B cell (primary cell): ENCODE data around the gene CDK6. TPM values are rescaled to one million over a fixed set of nuclear protein-coding genes. Genes with fewer than 3 reads are reported as not detected.

Source experiments
- ATAC-seq: fragments of 200-7000 bp; cut with Tn5 transposase; one replicate; pipeline ENCODE4 v1.10.0; 2021; ENCODE audit warnings: low read depth, mild to moderate bottlenecking, moderate number of reproducible peaks, moderate library complexity
- CTCF ChIA-PET: fragments of 350-600 bp; sonication (Branson Sonifier 250); formaldehyde crosslinking; loops from one replicate; lab custom pipeline; 2021; ENCODE audit warnings: antibody characterized with exemption, inconsistent platforms; lab: Charles Lee
- POLR2A ChIA-PET: fragments of 350-600 bp; sonication (Branson Sonifier 250); formaldehyde crosslinking; loops from one replicate; lab custom pipeline; 2021; ENCODE audit warnings: antibody characterized with exemption; lab: Charles Lee
- DNase-seq: peaks from one replicate; pipeline ENCODE4 v3.0.0; 2013
- H2AFZ ChIP-seq: 2 replicates; pipeline ENCODE4 v1.6.1; 2012; ENCODE audit warnings: mild to moderate bottlenecking, low read depth, low read length; ENCODE audit not compliant: insufficient read depth, poor library complexity, severe bottlenecking
- H3K27ac ChIP-seq, 2 donors: 1 replicate in 1 of 2; 2 replicates in 1 of 2; pipeline ENCODE4 v1.5.1; 2012 to 2013; ENCODE audit warnings: low read length in 2 of 2, mild to moderate bottlenecking in 2 of 2, moderate library complexity in 1 of 2
- H3K27me3 ChIP-seq, 4 experiments: fragments of 200-600 bp in 1 of 4; sonication (generic) in 1 of 4; replicated peaks in 1 of 4; 1 replicate in 2 of 4; 2 replicates in 2 of 4; pipeline versions ENCODE4 v1.6.1 to v1.7.0; 2013 to 2016; ENCODE audit warnings: low read length in 3 of 4, mild to moderate bottlenecking in 2 of 4, mixed read lengths in 1 of 4, moderate library complexity in 1 of 4; ENCODE audit not compliant: insufficient read depth in 4 of 4, control insufficient read depth in 3 of 4; ENCODE audit errors: control extremely low read depth in 1 of 4
- H3K36me3 ChIP-seq, 2 experiments: replicated peaks in 1 of 2; 1 replicate in 1 of 2; 2 replicates in 1 of 2; pipeline versions ENCODE4 v1.6.1 to v1.7.1; 2013; ENCODE audit warnings: low read length in 1 of 2; ENCODE audit not compliant: insufficient read depth in 2 of 2, control insufficient read depth in 1 of 2; ENCODE audit errors: control extremely low read depth in 1 of 2, extremely low read depth in 1 of 2
- H3K4me1 ChIP-seq, 2 donors: fragments of 200-600 bp in 1 of 2; sonication (generic) in 1 of 2; 1 replicate in 1 of 2; 2 replicates in 1 of 2; pipeline versions ENCODE4 v1.5.1 to v1.6.1; 2013 to 2017; ENCODE audit warnings: low read length in 2 of 2; ENCODE audit not compliant: control insufficient read depth in 2 of 2, insufficient read depth in 2 of 2
- H3K4me2 ChIP-seq: replicated peaks from 2 replicates; pipeline ENCODE3; 2012; ENCODE audit warnings: mild to moderate bottlenecking, low read depth, low read length; ENCODE audit not compliant: poor library complexity, severe bottlenecking
- H3K4me3 ChIP-seq, 5 experiments: fragments of 200-600 bp in 1 of 5; sonication (generic) in 1 of 5; 1 replicate in 3 of 5; 2 replicates in 2 of 5; pipeline versions ENCODE4 v1.5.1 to v1.7.0; 2011 to 2016; ENCODE audit warnings: low read length in 4 of 5, mild to moderate bottlenecking in 4 of 5, low read depth in 2 of 5, control low read depth in 1 of 5, moderate library complexity in 1 of 5; ENCODE audit not compliant: insufficient read depth in 1 of 5; ENCODE audit errors: control extremely low read depth in 1 of 5, extremely low read depth in 1 of 5
- H3K79me2 ChIP-seq: fragments of 200-600 bp; sonication (generic); one replicate; pipeline ENCODE4 v1.6.0; 2016; ENCODE audit warnings: low read length; ENCODE audit not compliant: control insufficient read depth, insufficient read depth
- H3K9ac ChIP-seq: fragments of 200-600 bp; sonication (generic); 2 replicates; pipeline ENCODE4 v1.6.1; 2017; ENCODE audit warnings: mild to moderate bottlenecking, low read length, moderate library complexity
- H3K9me3 ChIP-seq, 3 donors: one replicate each; pipeline versions ENCODE4 v1.6.1 to v1.7.1; 2013; ENCODE audit warnings: low read length in 2 of 3; ENCODE audit not compliant: control insufficient read depth in 2 of 3, insufficient read depth in 1 of 3; ENCODE audit errors: control extremely low read depth in 1 of 3
- H4K20me1 ChIP-seq: 2 replicates; pipeline ENCODE4 v1.6.0; 2012; ENCODE audit warnings: mild to moderate bottlenecking, low read length; ENCODE audit not compliant: insufficient read depth, control insufficient read depth, poor library complexity, severe bottlenecking
- H3K27ac Mint-ChIP-seq: one replicate; pipeline ENCODE4 v1.8.0; 2021; ENCODE audit warnings: mixed read lengths
- H3K27me3 Mint-ChIP-seq: one replicate; pipeline ENCODE4 v1.8.0; 2021; ENCODE audit warnings: mixed read lengths
- H3K4me1 Mint-ChIP-seq: one replicate; pipeline ENCODE4 v1.8.0; 2021; ENCODE audit warnings: mixed read lengths
- H3K4me3 Mint-ChIP-seq: one replicate; pipeline ENCODE4 v1.8.0; 2021; ENCODE audit warnings: mixed read lengths
- H3K9me3 Mint-ChIP-seq: one replicate; pipeline ENCODE4 v1.8.0; 2022; ENCODE audit warnings: mixed read lengths; ENCODE audit not compliant: insufficient read depth
- CTCF ChIP-seq: fragments of 200-600 bp; IDR thresholded peaks from one replicate; pipeline ENCODE4 v1.8.0; 2022; ENCODE audit warnings: antibody characterized with exemption, mild to moderate bottlenecking
- EZH2 ChIP-seq: IDR thresholded peaks from 2 replicates; pipeline ENCODE4 v1.6.1; 2012; ENCODE audit warnings: borderline replicate concordance, low read depth, mild to moderate bottlenecking, moderate library complexity, low read length; ENCODE audit not compliant: insufficient read depth, poor library complexity, severe bottlenecking
- WGBS: methylation state at CpG from one replicate; pipeline ENCODE4 v1.1.5; 2013; ENCODE audit warnings: missing lambda C conversion rate; ENCODE audit not compliant: insufficient coverage; 5-methylcytosine and 5-hydroxymethylcytosine counted together
- intact Hi-C: fragments of 100-400 bp; cut with micrococcal nuclease; formaldehyde crosslinking; loops from one replicate; pipeline ENCODE4 v1.10.0; 2022
- polyA plus RNA-seq: library from polyadenylated mRNA; depleted of rRNA; stranded (reverse); fragments of >200 nt; gene quantifications from 2 replicates; pipeline ENCODE4 v1.2.3, GENCODE V29; 2012
- total RNA-seq, 2 donors: library from RNA; stranded (reverse); fragments of 120-200 nt in 1 of 2; gene quantifications; 1 replicate in 1 of 2; 2 replicates in 1 of 2; pipeline versions ENCODE4 v1.2.3 to v1.2.4, GENCODE V29; 2013 to 2022

The CDK6 gene
- total and polyA plus RNA-seq, 2 donors (not counting 1 experiment from before 2014, with no cell fraction given), result 3.0 to 14.6 TPM

GRCh38 chr7:92827464-92828120, 8.8 kb downstream of the CDK6 start:
- H3K4me1 ChIP-seq, result peaks cover 14 to 23% of the 10 kb centered on the region in 2 donors
- intact Hi-C loops, result no loop called here
- H3K36me3 ChIP-seq, result no peaks in the 10 kb centered on the region
- H4K20me1 ChIP-seq, result no peaks in the 10 kb centered on the region
- DNase-seq, result no peak
- Mint-ChIP-seq H3K4me1 (peaks cover 29% of the 10 kb centered on the region), H3K4me3 (no peak overlapping the region), H3K9me3 (no peaks in the 10 kb centered on the region), H3K27me3 (no peaks in the 10 kb centered on the region), H3K27ac (no peak overlapping the region)
- CTCF ChIA-PET, result no interaction called here
- ATAC-seq, result no peak
- no peak overlapping the region for H3K4me2 ChIP-seq
- no peaks in the 10 kb centered on the region for H3K9me3 ChIP-seq
- TF ChIP-seq CTCF, result no peak
- TF ChIP-seq EZH2, result no peak
- H3K4me3 ChIP-seq, result no peak overlapping the region
- POLR2A ChIA-PET, result no interaction called here
- no peak overlapping the region for H3K9ac ChIP-seq
- H3K79me2 ChIP-seq, result peaks cover 86% of the 10 kb centered on the region
- no peaks in the 10 kb centered on the region for H3K27me3 ChIP-seq
- WGBS, result 44% methylated on average over 3 of the region's 3 CpGs
- H2AFZ ChIP-seq, result no peak overlapping the region
- no peak overlapping the region for H3K27ac ChIP-seq

GRCh38 chr7:92826258-92826938, 10.0 kb downstream of the CDK6 start:
- H3K4me3 Mint-ChIP-seq, result no peak overlapping the region
- CTCF ChIA-PET, result no interaction called here
- no peaks in the 10 kb centered on the region for H3K36me3 ChIP-seq

More at GRCh38 chr7:92826258-92826938, 10.0 kb downstream of the CDK6 start:
- no peaks in the 10 kb centered on the region for H3K9me3 Mint-ChIP-seq
- Histone ChIP-seq H3K4me1 (peaks cover 8 to 11% of the 10 kb centered on the region in 2 donors), H3K27ac (no peak overlapping the region), H4K20me1 (no peaks in the 10 kb centered on the region), H3K9ac (no peak overlapping the region), H3K9me3 (no peaks in the 10 kb centered on the region), H2AFZ (no peak overlapping the region), H3K79me2 (peaks cover 84% of the 10 kb centered on the region), H3K4me3 (no peak overlapping the region), H3K4me2 (no peak overlapping the region), H3K27me3 (no peaks in the 10 kb centered on the region)
- H3K27ac Mint-ChIP-seq, result no peak overlapping the region
- DNase-seq (no peak), ATAC-seq (no peak)
- 54% methylated on average over 1 of the region's 3 CpGs for WGBS
- POLR2A ChIA-PET, result no interaction called here
- H3K27me3 Mint-ChIP-seq, result no peaks in the 10 kb centered on the region
- peaks cover 21% of the 10 kb centered on the region for H3K4me1 Mint-ChIP-seq
- intact Hi-C loops, result no loop called here
- TF ChIP-seq EZH2 (no peak), CTCF (no peak)
